Progenitor cell of endocrine pancreas (in vitro differentiated cells): ENCODE results near the gene UBE2O. TPM values are rescaled to one million over a fixed set of nuclear protein-coding genes. Genes with fewer than 3 reads are reported as not detected.

Source experiments
- DNase-seq: peaks from one replicate; pipeline ENCODE4 v3.0.0; 2021; ENCODE audit warnings: low spot score; ENCODE audit not compliant: unreplicated experiment
- H3K27ac Mint-ChIP-seq: 2 replicates; pipeline ENCODE4 v1.8.0; 2021; ENCODE audit warnings: mild to moderate bottlenecking, moderate library complexity, mixed read lengths
- H3K27me3 Mint-ChIP-seq: 2 replicates; pipeline ENCODE4 v1.8.0; 2021; ENCODE audit warnings: mixed read lengths
- H3K36me3 Mint-ChIP-seq: 2 replicates; pipeline ENCODE4 v1.8.0; 2022; ENCODE audit warnings: mixed read lengths; ENCODE audit not compliant: insufficient read depth
- H3K4me1 Mint-ChIP-seq: 2 replicates; pipeline ENCODE4 v1.8.0; 2021; ENCODE audit warnings: low read depth, mixed read lengths
- H3K4me3 Mint-ChIP-seq: 2 replicates; pipeline ENCODE4 v1.8.0; 2021; ENCODE audit warnings: low read depth, mild to moderate bottlenecking, moderate library complexity, mixed read lengths
- H3K9me3 Mint-ChIP-seq: 2 replicates; pipeline ENCODE4 v1.8.0; 2021; ENCODE audit warnings: low read depth, mixed read lengths
- total RNA-seq: library from RNA; stranded (reverse); gene quantifications from 2 replicates; pipeline ENCODE4 v1.2.1, GENCODE V29; 2021
- TF ChIP-seq, protein P1 (sequence below): fragments of 200-600 bp; sonication (generic); IDR thresholded peaks from one replicate; pipeline ENCODE4 v1.5.0; 2021; ENCODE audit warnings: antibody characterized with exemption, mild to moderate bottlenecking; ENCODE audit not compliant: unreplicated experiment

The UBE2O gene
- total RNA-seq, 1 donor from 2014 or later, result 44.6 TPM

DNA sequence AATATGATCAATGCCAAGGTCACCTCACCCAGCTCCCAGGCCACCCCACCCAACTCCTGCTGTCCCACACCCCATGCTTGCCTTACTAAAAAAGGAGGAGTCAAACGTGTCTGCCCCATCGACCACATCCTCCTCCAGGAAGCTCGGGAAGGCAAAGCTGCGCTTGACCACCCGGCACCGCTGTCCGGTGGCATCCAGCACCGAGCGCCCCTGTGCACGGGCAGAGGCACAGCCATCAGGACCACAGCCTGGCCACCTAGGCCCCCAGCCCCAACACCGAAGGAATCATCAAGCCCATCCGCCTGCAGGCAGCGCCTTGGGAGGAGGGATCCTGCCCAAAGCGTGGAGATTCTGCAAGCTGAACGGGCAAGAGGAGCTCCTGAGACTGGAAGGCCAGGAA is 24.6 kb upstream of the UBE2O start:
- Mint-ChIP-seq H3K36me3 (no peaks in the 10 kb centered on the region), H3K27me3 (no peaks in the 10 kb centered on the region), H3K4me3 (no peak overlapping the region), H3K4me1 (no peaks in the 10 kb centered on the region), H3K9me3 (no peaks in the 10 kb centered on the region), H3K27ac (no peak overlapping the region)
- no peak for DNase-seq
- TF ChIP-seq, protein P1, sequence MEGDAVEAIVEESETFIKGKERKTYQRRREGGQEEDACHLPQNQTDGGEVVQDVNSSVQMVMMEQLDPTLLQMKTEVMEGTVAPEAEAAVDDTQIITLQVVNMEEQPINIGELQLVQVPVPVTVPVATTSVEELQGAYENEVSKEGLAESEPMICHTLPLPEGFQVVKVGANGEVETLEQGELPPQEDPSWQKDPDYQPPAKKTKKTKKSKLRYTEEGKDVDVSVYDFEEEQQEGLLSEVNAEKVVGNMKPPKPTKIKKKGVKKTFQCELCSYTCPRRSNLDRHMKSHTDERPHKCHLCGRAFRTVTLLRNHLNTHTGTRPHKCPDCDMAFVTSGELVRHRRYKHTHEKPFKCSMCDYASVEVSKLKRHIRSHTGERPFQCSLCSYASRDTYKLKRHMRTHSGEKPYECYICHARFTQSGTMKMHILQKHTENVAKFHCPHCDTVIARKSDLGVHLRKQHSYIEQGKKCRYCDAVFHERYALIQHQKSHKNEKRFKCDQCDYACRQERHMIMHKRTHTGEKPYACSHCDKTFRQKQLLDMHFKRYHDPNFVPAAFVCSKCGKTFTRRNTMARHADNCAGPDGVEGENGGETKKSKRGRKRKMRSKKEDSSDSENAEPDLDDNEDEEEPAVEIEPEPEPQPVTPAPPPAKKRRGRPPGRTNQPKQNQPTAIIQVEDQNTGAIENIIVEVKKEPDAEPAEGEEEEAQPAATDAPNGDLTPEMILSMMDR, result no peak

DNA sequence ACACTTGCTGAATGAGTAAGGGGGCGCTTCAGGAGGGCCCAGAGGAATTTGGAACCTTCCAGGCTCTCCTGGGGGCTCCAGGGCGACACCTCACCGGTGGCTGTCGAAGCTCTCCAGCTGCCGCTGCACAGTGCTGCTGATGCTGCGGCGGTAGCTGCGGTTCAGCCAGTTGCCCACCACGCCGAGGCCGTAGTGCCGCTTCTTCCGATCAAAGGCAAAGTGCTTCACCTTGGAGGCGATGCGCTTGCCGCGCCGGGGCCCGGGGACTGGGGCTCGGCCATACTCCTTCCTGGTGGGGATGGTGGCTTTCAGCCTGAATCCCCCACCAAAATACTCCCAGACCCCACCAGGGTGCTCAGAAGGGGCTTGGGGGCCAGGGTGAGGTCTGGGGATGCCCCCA is 23.8 kb upstream of the UBE2O start:
- Mint-ChIP-seq H3K36me3 (no peaks in the 10 kb centered on the region), H3K4me1 (no peaks in the 10 kb centered on the region), H3K4me3 (no peak overlapping the region), H3K9me3 (no peaks in the 10 kb centered on the region), H3K27me3 (no peaks in the 10 kb centered on the region), H3K27ac (no peak overlapping the region)
- TF ChIP-seq, protein P1, result no peak
- no peak for DNase-seq

DNA sequence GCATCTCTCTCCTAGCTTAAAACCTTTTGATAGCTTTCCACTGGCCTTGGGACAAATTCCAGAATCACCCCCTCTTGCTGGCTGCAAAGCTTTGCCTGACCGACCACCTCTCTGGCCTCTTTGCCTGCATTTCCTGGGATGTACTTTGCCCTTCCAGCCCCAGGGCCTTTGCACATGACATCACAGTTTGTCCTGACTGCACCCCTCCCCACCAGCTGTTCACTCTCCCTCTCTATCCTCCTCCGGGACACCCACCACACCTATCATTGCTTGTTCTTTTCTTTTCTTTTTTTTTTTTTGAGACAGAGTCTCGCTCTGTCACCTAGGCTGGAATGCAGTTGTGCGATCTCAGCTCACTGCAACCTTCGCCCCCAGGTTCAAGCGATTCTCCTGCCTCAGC is 22.4 kb upstream of the UBE2O start:
- H3K27ac Mint-ChIP-seq, result no peak overlapping the region

DNA sequence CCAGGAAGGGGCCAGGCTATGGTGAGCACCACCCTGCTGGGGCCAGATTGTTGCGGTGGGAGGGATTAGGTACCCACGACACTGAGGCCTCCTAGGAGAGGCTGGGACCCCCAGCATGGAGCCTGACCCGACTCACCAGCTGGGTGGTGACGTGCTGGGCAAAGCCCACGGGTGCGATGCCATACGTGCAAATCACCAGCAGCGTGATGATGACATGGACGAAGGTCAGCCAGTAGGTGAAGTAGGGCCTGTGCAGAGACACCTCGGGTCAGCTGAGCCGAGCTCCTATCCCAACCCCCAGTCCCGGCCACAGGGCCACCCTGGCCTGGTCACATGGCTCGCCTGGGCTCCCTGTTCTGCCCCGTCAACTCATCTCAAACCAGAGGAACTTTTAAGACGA is 21.9 kb upstream of the UBE2O start:
- TF ChIP-seq, protein P1, result no peak
- DNase-seq, result no peak
- no peak overlapping the region for H3K4me3 Mint-ChIP-seq
- H3K9me3 Mint-ChIP-seq, result no peaks in the 10 kb centered on the region
- H3K36me3 Mint-ChIP-seq, result no peaks in the 10 kb centered on the region
- no peaks in the 10 kb centered on the region for H3K4me1 Mint-ChIP-seq
- no peak overlapping the region for H3K27ac Mint-ChIP-seq
- no peaks in the 10 kb centered on the region for H3K27me3 Mint-ChIP-seq

More for the DNA sequence above, 22.4 kb upstream of the UBE2O start:
- no peaks in the 10 kb centered on the region for H3K36me3 Mint-ChIP-seq
- H3K27me3 Mint-ChIP-seq, result no peaks in the 10 kb centered on the region
- no peak for DNase-seq
- no peaks in the 10 kb centered on the region for H3K4me1 Mint-ChIP-seq
- no peak overlapping the region for H3K4me3 Mint-ChIP-seq
- TF ChIP-seq, protein P1, result no peak
- H3K9me3 Mint-ChIP-seq, result no peaks in the 10 kb centered on the region

DNA sequence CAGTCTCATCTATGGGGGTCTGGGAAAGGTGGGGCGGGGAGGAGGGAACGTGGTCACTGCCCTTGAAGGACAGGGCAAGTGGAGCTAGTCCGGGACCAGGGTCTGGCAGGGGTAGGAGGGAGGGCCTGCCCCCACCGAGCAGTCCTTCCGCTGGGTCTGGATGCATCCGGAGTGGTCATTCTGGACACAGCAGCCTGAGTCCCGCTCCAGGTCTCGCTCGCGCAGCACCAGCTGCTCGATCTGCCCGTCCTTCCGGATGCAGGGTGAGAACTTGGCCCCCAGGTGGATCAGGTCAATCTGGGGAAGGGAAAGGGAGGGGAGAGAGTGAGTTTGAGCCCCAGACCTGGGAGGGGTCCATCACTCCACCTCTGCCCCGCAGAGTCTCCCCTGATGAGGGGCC is 21.3 kb upstream of the UBE2O start:
- H3K27ac Mint-ChIP-seq, result no peak overlapping the region
- no peaks in the 10 kb centered on the region for H3K36me3 Mint-ChIP-seq
- H3K4me3 Mint-ChIP-seq, result no peak overlapping the region
- DNase-seq, result no peak
- no peaks in the 10 kb centered on the region for H3K4me1 Mint-ChIP-seq
- H3K27me3 Mint-ChIP-seq, result no peaks in the 10 kb centered on the region
- no peaks in the 10 kb centered on the region for H3K9me3 Mint-ChIP-seq
- TF ChIP-seq, protein P1, result no peak
